ENCODE measurements around the gene CACHD1.
A peak's percentile ranks its signal among the peaks of the same experiment; 100 is the strongest.
"Not testable (repeated sequence)": the region's sequence is repeated elsewhere in the genome, so short reads cannot be mapped to it uniquely, and the experiment has no call there.

CACHD1 gene

GRCh38 chr1:64675718-64676345 is 205.9 kb downstream of the CACHD1 start:
- peak; percentile 13 for DNase-seq

- DNase-seq = no peak
These were observed 206.5 kb downstream of the CACHD1 start for GRCh38 chr1:64676386-64676785.

- no peak for DNase-seq
These were observed 207.6 kb downstream of the CACHD1 start for GRCh38 chr1:64677532-64677931.

- DNase-seq = no peak
These were observed 208.4 kb downstream of the CACHD1 start for GRCh38 chr1:64678366-64678765.

GRCh38 chr1:64679177-64679576 is 209.2 kb downstream of the CACHD1 start:
- no peak for DNase-seq

GRCh38 chr1:64680599-64680998 is 210.7 kb downstream of the CACHD1 start:
- DNase-seq = no peak

GRCh38 chr1:64681043-64681442 is 211.1 kb downstream of the CACHD1 start:
- DNase-seq = no peak

- DNase-seq = no peak
These were observed 213.5 kb downstream of the CACHD1 start for GRCh38 chr1:64683419-64683818.

GRCh38 chr1:64685217-64685616 is 215.3 kb downstream of the CACHD1 start:
- DNase-seq = peak; percentile 75

- no peak for DNase-seq
These were observed 215.9 kb downstream of the CACHD1 start for GRCh38 chr1:64685765-64686341.

GRCh38 chr1:64686828-64687724 is 217.1 kb downstream of the CACHD1 start:
- DNase-seq = peak; percentile 52

GRCh38 chr1:64687725-64688327 is 217.9 kb downstream of the CACHD1 start:
- DNase-seq = peak; percentile 75

- no peak for DNase-seq
These were observed 221.7 kb downstream of the CACHD1 start for GRCh38 chr1:64691626-64692025.

GRCh38 chr1:64692911-64693310 is 223.0 kb downstream of the CACHD1 start:
- no peak for DNase-seq

GRCh38 chr1:64693406-64693805 is 223.5 kb downstream of the CACHD1 start:
- DNase-seq = no peak

- DNase-seq = no peak
These were observed 226.9 kb downstream of the CACHD1 start for GRCh38 chr1:64696879-64697278.

- DNase-seq = no peak
These were observed 229.4 kb downstream of the CACHD1 start for GRCh38 chr1:64699327-64699726.

GRCh38 chr1:64701071-64701470 is 231.1 kb downstream of the CACHD1 start:
- DNase-seq = no peak

GRCh38 chr1:64701886-64702285 is 232.0 kb downstream of the CACHD1 start:
- no peak for DNase-seq

- not testable (repeated sequence) for DNase-seq
These were observed 232.7 kb downstream of the CACHD1 start for GRCh38 chr1:64702670-64703069.

GRCh38 chr1:64703600-64703999 is 233.7 kb downstream of the CACHD1 start:
- no peak for DNase-seq

- no peak for DNase-seq
These were observed 235.7 kb downstream of the CACHD1 start for GRCh38 chr1:64705591-64705990.

- no peak for DNase-seq
These were observed 241.3 kb downstream of the CACHD1 start for GRCh38 chr1:64711266-64711665.

- DNase-seq = no peak
These were observed 242.1 kb downstream of the CACHD1 start for GRCh38 chr1:64712049-64712448.
